HepG2 (cell line): ENCODE data around the gene PDLIM4. TPM values are rescaled to one million over a fixed set of nuclear protein-coding genes. Genes with fewer than 3 reads are reported as not detected.
A peak's percentile ranks its signal among the peaks of the same experiment; 100 is the strongest.

Experiments used
- ATAC-seq: fragments of 200-7000 bp; cut with Tn5 transposase; 3 replicates; pipeline ENCODE4 v1.9.1; 2020; ENCODE audit warnings: mild to moderate bottlenecking, moderate library complexity
- BruUV-seq: library from RNA; stranded (reverse); fragments of 400-500 nt; replicated peaks from 2 replicates; lab custom pipeline; 2021; lab: Mats Ljungman, UMichigan
- CTCF ChIA-PET: fragments of 300-600 bp; formaldehyde crosslinking; extraction: SDS; loops from one replicate; lab custom pipeline; 2021; ENCODE audit warnings: low total read pairs, inconsistent platforms, low intra/inter-chr PET ratio; lab: Yijun Ruan, JAX
- POLR2A ChIA-PET: fragments of 350-600 bp; sonication (Branson Sonifier 250); formaldehyde crosslinking; loops from one replicate; lab custom pipeline; 2020; ENCODE audit warnings: antibody characterized with exemption, inconsistent platforms; lab: Yijun Ruan, JAX
- DNase-seq: peaks from one replicate; pipeline ENCODE4 v3.0.0-alpha.2; 2015; ENCODE audit warnings: low spot score
- FAIRE-seq: peaks from 3 replicates; lab custom pipeline; 2011; peaks lifted over from hg19 to GRCh38; lab: Jason Lieb, UNC
- H2AFZ ChIP-seq: one replicate; pipeline ENCODE4 v1.6.1; 2011; ENCODE audit warnings: low read length, inconsistent platforms
- H3K27ac ChIP-seq: fragments of 300-600 bp; 3 replicates; pipeline ENCODE4 v1.8.0; 2011; ENCODE audit warnings: mixed run types, mild to moderate bottlenecking, mixed read lengths, low read length, inconsistent platforms; ENCODE audit not compliant: insufficient read depth; ENCODE audit errors: extremely low read length
- H3K27me3 ChIP-seq, 2 experiments: fragments of 200-600 bp in 1 of 2; 2 replicates in 1 of 2; 3 replicates in 1 of 2; pipeline versions ENCODE4 v1.6.0 to v1.8.0; 2011; ENCODE audit warnings: low read length in 2 of 2, mild to moderate bottlenecking in 2 of 2, moderate library complexity in 2 of 2, inconsistent platforms in 1 of 2; ENCODE audit not compliant: insufficient read depth in 2 of 2, control insufficient read depth in 1 of 2
- H3K36me3 ChIP-seq, 2 experiments: fragments of 200-600 bp in 1 of 2; replicated peaks in 1 of 2; 2 replicates in 1 of 2; 3 replicates in 1 of 2; pipeline versions ENCODE4 v1.5.1 to v1.8.0; 2011; ENCODE audit warnings: low read length in 2 of 2, inconsistent platforms in 1 of 2; ENCODE audit not compliant: insufficient read depth in 2 of 2, control insufficient read depth in 1 of 2
- H3K4me1 ChIP-seq: 2 replicates; pipeline ENCODE4 v1.5.1; 2012; ENCODE audit warnings: low read length, inconsistent platforms; ENCODE audit not compliant: insufficient read depth
- H3K4me2 ChIP-seq: 2 replicates; pipeline ENCODE4 v1.6.0; 2011; ENCODE audit warnings: low read depth, low read length, inconsistent platforms
- H3K4me3 ChIP-seq, 3 experiments: fragments of 200-600 bp in 1 of 3; sonication (generic), shearing (Covaris generic) in 1 of 3; replicated peaks in 1 of 3; 2 replicates each; pipeline ENCODE4 v1.5.1; 2011 to 2016; ENCODE audit warnings: low read length in 3 of 3, inconsistent platforms in 2 of 3, low read depth in 2 of 3, mild to moderate bottlenecking in 2 of 3, control low read depth in 1 of 3, mixed read lengths in 1 of 3; ENCODE audit not compliant: insufficient read depth in 1 of 3
- H3K79me2 ChIP-seq: one replicate; pipeline ENCODE4 v1.6.1; 2011; ENCODE audit warnings: low read length, inconsistent platforms; ENCODE audit not compliant: insufficient read depth
- H3K9ac ChIP-seq: 2 replicates; pipeline ENCODE4 v1.6.0; 2011; ENCODE audit warnings: mild to moderate bottlenecking, low read depth, low read length, inconsistent platforms; ENCODE audit not compliant: insufficient read depth
- H3K9me3 ChIP-seq: 2 replicates; pipeline ENCODE4 v1.5.1; 2012; ENCODE audit warnings: mild to moderate bottlenecking, low read length
- H4K20me1 ChIP-seq: 2 replicates; pipeline ENCODE4 v1.6.0; 2011; ENCODE audit warnings: inconsistent platforms, mild to moderate bottlenecking, low read length, moderate library complexity; ENCODE audit not compliant: insufficient read depth
- ARID2 ChIP-seq: sonication (generic); formaldehyde crosslinking; IDR thresholded peaks from 2 replicates; pipeline ENCODE4 v1.8.1; 2022; ENCODE audit warnings: mild to moderate bottlenecking, missing genetic modification reagents, borderline replicate concordance
- CTCF ChIP-seq: sonication (generic); formaldehyde crosslinking; IDR thresholded peaks from 2 replicates; pipeline ENCODE4 v1.5.0; 2020; ENCODE audit warnings: mild to moderate bottlenecking, missing genetic modification reagents, moderate library complexity
- FOXJ3 ChIP-seq: sonication (generic); formaldehyde crosslinking; IDR thresholded peaks from 2 replicates; pipeline ENCODE4 v1.4.0; 2020; ENCODE audit warnings: missing genetic modification reagents, mild to moderate bottlenecking, borderline replicate concordance
- MEF2D ChIP-seq: sonication (generic); formaldehyde crosslinking; IDR thresholded peaks from 2 replicates; pipeline ENCODE4 v1.5.1; 2020; ENCODE audit warnings: mild to moderate bottlenecking, missing genetic modification reagents
- MEIS2 ChIP-seq: sonication (generic); formaldehyde crosslinking; IDR thresholded peaks from 2 replicates; pipeline ENCODE4 v1.9.0; 2021; ENCODE audit warnings: mild to moderate bottlenecking, missing genetic modification reagents
- PCBP1 ChIP-seq: fragments of 200-400 bp; formaldehyde crosslinking; IDR thresholded peaks from 2 replicates; pipeline ENCODE4 v1.6.1; 2017; ENCODE audit warnings: mild to moderate bottlenecking, low read depth, low read length, borderline replicate concordance
- POGK ChIP-seq: sonication (generic); formaldehyde crosslinking; conservative IDR thresholded peaks from 2 replicates; pipeline ENCODE4 v1.8.0; 2022; ENCODE audit warnings: mild to moderate bottlenecking, moderate library complexity, missing genetic modification reagents
- RAD21 ChIP-seq: fragments of 450-650 bp; formaldehyde crosslinking; IDR thresholded peaks from 2 replicates; pipeline ENCODE4 v1.5.0; 2020; ENCODE audit warnings: mild to moderate bottlenecking
- RFXAP ChIP-seq: sonication (generic); formaldehyde crosslinking; IDR thresholded peaks from 2 replicates; pipeline ENCODE4 v1.4.0; 2020; ENCODE audit warnings: missing genetic modification reagents, borderline replicate concordance
- SMC3 ChIP-seq: IDR thresholded peaks from 2 replicates; pipeline ENCODE4 v1.6.1; 2011; ENCODE audit warnings: low read length, improper control_type of control experiment
- STAG1 ChIP-seq: sonication (generic); formaldehyde crosslinking; IDR thresholded peaks from 2 replicates; pipeline ENCODE4 v1.4.0; 2020; ENCODE audit warnings: missing genetic modification reagents
- TMF1 ChIP-seq: sonication (generic); formaldehyde crosslinking; IDR thresholded peaks from 2 replicates; pipeline ENCODE4 v1.8.1; 2022; ENCODE audit warnings: low read depth, missing genetic modification reagents
- XRCC5 ChIP-seq: fragments of 200-400 bp; formaldehyde crosslinking; optimal IDR thresholded peaks from 2 replicates; pipeline ENCODE3; 2017; ENCODE audit warnings: mild to moderate bottlenecking, low read length
- ZBTB14 ChIP-seq: sonication (generic); formaldehyde crosslinking; IDR thresholded peaks from 2 replicates; pipeline ENCODE4 v1.4.0; 2020; ENCODE audit warnings: missing genetic modification reagents
- ZFP90 ChIP-seq: sonication (generic); formaldehyde crosslinking; IDR thresholded peaks from 2 replicates; pipeline ENCODE4 v1.8.0; 2022; ENCODE audit warnings: missing genetic modification reagents, mild to moderate bottlenecking, inconsistent platforms, borderline replicate concordance
- ZNF562 ChIP-seq: sonication (generic); formaldehyde crosslinking; IDR thresholded peaks from 2 replicates; pipeline ENCODE4 v1.8.0; 2022; ENCODE audit warnings: missing genetic modification reagents, borderline replicate concordance
- ZNF83 ChIP-seq: sonication (generic); formaldehyde crosslinking; IDR thresholded peaks from 2 replicates; pipeline ENCODE4 v1.4.0; 2020; ENCODE audit warnings: missing genetic modification reagents, mild to moderate bottlenecking, borderline replicate concordance
- WGBS: methylation state at CpG from one replicate; pipeline ENCODE4 v1.1.6; 2017; ENCODE audit warnings: low lambda C conversion rate; 5-methylcytosine and 5-hydroxymethylcytosine counted together
- in situ Hi-C: cut with HindIII; loops from 2 replicates; pipeline ENCODE4 v1.10.0; 2017; ENCODE audit warnings: low pct_unique_long_range_greater_than_20kb; ENCODE audit not compliant: extremely low pct_ligation_motif_present
- intact Hi-C: fragments of 100-400 bp; cut with micrococcal nuclease; formaldehyde crosslinking; loops from one replicate; pipeline ENCODE4 v1.10.0; 2022; ENCODE audit not compliant: unreplicated experiment
- polyA plus RNA-seq, 8 experiments: library from polyadenylated mRNA; depleted of rRNA in 3 of 8; stranded (reverse) in 7 of 8; unstranded in 1 of 8; fragments of >200 nt; fragmentation: Illumina TruSeq in 4 of 8; extraction: Trizol in 4 of 8; gene quantifications; 2 replicates each; pipeline versions ENCODE4 v1.2.1 to v1.2.3, GENCODE V29; 2011 to 2016; ENCODE audit warnings: low read depth in 4 of 8, missing spikeins in 1 of 8, mixed read lengths in 1 of 8; ENCODE audit not compliant: insufficient read depth in 1 of 8
- total RNA-seq, 5 experiments: library from RNA; depleted of rRNA; stranded (reverse); fragments of >200 nt; fragmentation: Illumina TruSeq; extraction: Trizol; gene quantifications; 2 replicates each; pipeline ENCODE4 v1.2.3, GENCODE V29; 2016; ENCODE audit warnings: low read depth in 1 of 5

Gene PDLIM4
- total and polyA plus RNA-seq, 2 of the 13 experiments (the other 11 are each of a cell fraction or from before 2014, with no cell fraction given) = 1.1 to 2.3 TPM

- TF ChIP-seq POGK (CRISPR knock-in tag) (no peak), MEF2D (CRISPR knock-in tag) (no peak), ZNF83 (CRISPR knock-in tag) (no peak), ARID2 (CRISPR knock-in tag) (no peak), TMF1 (CRISPR knock-in tag) (no peak), ZBTB14 (CRISPR knock-in tag) (no peak)
These were observed 19.8 kb upstream of the PDLIM4 start (continued) for GRCh38 chr5:132237670-132238069.

GRCh38 chr5:132238169-132238744 lies 19.2 kb upstream of the PDLIM4 start:
- Histone ChIP-seq H3K79me2 (no peaks in the 10 kb centered on the region), H3K4me1 (no peaks in the 10 kb centered on the region), H2AFZ (no peak overlapping the region), H3K9me3 (no peaks in the 10 kb centered on the region), H3K27me3 (no peaks in the 10 kb centered on the region; a peak in 3 of 5 replicates), H3K9ac (no peak overlapping the region), H3K4me3 (no peak overlapping the region), H3K36me3 (no peaks in the 10 kb centered on the region), H3K4me2 (no peak overlapping the region), H4K20me1 (no peaks in the 10 kb centered on the region), H3K27ac (no peak overlapping the region)
- peak; percentile 87 for ATAC-seq
- TF ChIP-seq PCBP1 (no peak), MEIS2 (0 out of 2 replicates have a peak, but pooled peaks have one; percentile 49), STAG1 (CRISPR knock-in tag) (peak; percentile 68), RAD21 (CRISPR knock-in tag) (peak; percentile 54; the same call in 1 of the 2 replicates), CTCF (peak; percentile 80), RFXAP (CRISPR knock-in tag) (0 out of 2 replicates have a peak, but pooled peaks have one; percentile 31), FOXJ3 (CRISPR knock-in tag) (0 out of 2 replicates have a peak, but pooled peaks have one; percentile 21), ZFP90 (0 out of 2 replicates have a peak, but pooled peaks have one; percentile 59), XRCC5 (peak; percentile 31), ZNF562 (no peak), SMC3 (peak; percentile 64)
- POLR2A ChIA-PET = interaction anchor here (1.0 kb wide), 2 partner anchors 11 to 56 kb away, joined by 5 to 7 read pairs; partner anchors contain the start of genes P4HA2 and SLC22A4
- no TSS peak for BruUV-seq
- WGBS = 0% methylated on average over 1 of the region's 1 CpG
- CTCF ChIA-PET = interaction anchor here (1.2 to 1.4 kb wide), 2 partner anchors 45 to 263 kb away, joined by 3 to 8 read pairs; no protein-coding TSS in a partner anchor
- in situ Hi-C loops (no loop called here), intact Hi-C loops (loop anchor here (2.0 kb wide), 1 partner anchor 41 kb away; no protein-coding TSS in a partner anchor)
- peak; percentile 41 for DNase-seq
- peak; percentile 42 for FAIRE-seq
